Measurements from ENCODE around the gene FAM209B. TPM values are rescaled to one million over a fixed set of nuclear protein-coding genes. Genes with fewer than 3 reads are reported as not detected.
"Not testable (repeated sequence)": the region's sequence is repeated elsewhere in the genome, so short reads cannot be mapped to it uniquely, and the experiment has no call there.

Gene FAM209B
- 0.47 TPM for total RNA-seq
- long read RNA-seq: 0 reads

GRCh38 chr20:56532946-56533345 is at the start of gene FAM209B:
TSS of gene FAM209B (plus strand) at chr20:56533246. CDS start at chr20:56533342, 96 bp downstream.
- H3K4me3 ChIP-seq; H3K4me1 ChIP-seq; intact Hi-C loops (cut with micrococcal nuclease); H3K27me3 ChIP-seq (ENCODE audit: low read depth); DNase-seq; H3K27ac ChIP-seq (replicated peaks); H3K9me3 ChIP-seq (replicated peaks); H3K36me3 ChIP-seq: not testable (repeated sequence)

GRCh38 chr20:56483970-56484369 is 49.1 kb upstream of the FAM209B start:
- no peaks in the 10 kb centered on the region for H3K9me3 ChIP-seq (replicated peaks)
- no peaks in the 10 kb centered on the region for H3K4me1 ChIP-seq
- no peak for DNase-seq
- TF ChIP-seq, protein P1, sequence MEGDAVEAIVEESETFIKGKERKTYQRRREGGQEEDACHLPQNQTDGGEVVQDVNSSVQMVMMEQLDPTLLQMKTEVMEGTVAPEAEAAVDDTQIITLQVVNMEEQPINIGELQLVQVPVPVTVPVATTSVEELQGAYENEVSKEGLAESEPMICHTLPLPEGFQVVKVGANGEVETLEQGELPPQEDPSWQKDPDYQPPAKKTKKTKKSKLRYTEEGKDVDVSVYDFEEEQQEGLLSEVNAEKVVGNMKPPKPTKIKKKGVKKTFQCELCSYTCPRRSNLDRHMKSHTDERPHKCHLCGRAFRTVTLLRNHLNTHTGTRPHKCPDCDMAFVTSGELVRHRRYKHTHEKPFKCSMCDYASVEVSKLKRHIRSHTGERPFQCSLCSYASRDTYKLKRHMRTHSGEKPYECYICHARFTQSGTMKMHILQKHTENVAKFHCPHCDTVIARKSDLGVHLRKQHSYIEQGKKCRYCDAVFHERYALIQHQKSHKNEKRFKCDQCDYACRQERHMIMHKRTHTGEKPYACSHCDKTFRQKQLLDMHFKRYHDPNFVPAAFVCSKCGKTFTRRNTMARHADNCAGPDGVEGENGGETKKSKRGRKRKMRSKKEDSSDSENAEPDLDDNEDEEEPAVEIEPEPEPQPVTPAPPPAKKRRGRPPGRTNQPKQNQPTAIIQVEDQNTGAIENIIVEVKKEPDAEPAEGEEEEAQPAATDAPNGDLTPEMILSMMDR (IDR thresholded peaks at IDR 0.05; ENCODE audit: borderline replicate concordance): no peak
- no peaks in the 10 kb centered on the region for H3K27me3 ChIP-seq (ENCODE audit: low read depth)
- H3K4me3 ChIP-seq: no peak overlapping the region
- no peak overlapping the region for H3K27ac ChIP-seq (replicated peaks)
- H3K36me3 ChIP-seq: peaks cover 89% of the 10 kb centered on the region
- intact Hi-C loops (cut with micrococcal nuclease): no loop called here

GRCh38 chr20:56487216-56487615 is 45.8 kb upstream of the FAM209B start:
- Histone ChIP-seq H3K36me3 (peaks cover 82% of the 10 kb centered on the region), H3K27me3 (ENCODE audit: low read depth) (no peaks in the 10 kb centered on the region), H3K4me3 (no peak overlapping the region), H3K9me3 (replicated peaks) (no peaks in the 10 kb centered on the region), H3K4me1 (no peaks in the 10 kb centered on the region), H3K27ac (replicated peaks) (no peak overlapping the region)
- intact Hi-C loops (cut with micrococcal nuclease): no loop called here
- DNase-seq: no peak
- TF ChIP-seq, protein P1 (IDR thresholded peaks at IDR 0.05; ENCODE audit: borderline replicate concordance): no peak

GRCh38 chr20:56488566-56488965 is 44.5 kb upstream of the FAM209B start:
- H3K36me3 ChIP-seq: peaks cover 82% of the 10 kb centered on the region
- DNase-seq: no peak
- intact Hi-C loops (cut with micrococcal nuclease): no loop called here
- TF ChIP-seq, protein P1 (IDR thresholded peaks at IDR 0.05; ENCODE audit: borderline replicate concordance): no peak
- H3K27me3 ChIP-seq (ENCODE audit: low read depth): no peaks in the 10 kb centered on the region
- no peak overlapping the region for H3K27ac ChIP-seq (replicated peaks)
- H3K4me1 ChIP-seq: no peaks in the 10 kb centered on the region
- H3K4me3 ChIP-seq: no peak overlapping the region
- no peaks in the 10 kb centered on the region for H3K9me3 ChIP-seq (replicated peaks)

- no peak for DNase-seq
- intact Hi-C loops (cut with micrococcal nuclease): no loop called here
- Histone ChIP-seq H3K4me1 (peaks cover 4% of the 10 kb centered on the region), H3K4me3 (no peak overlapping the region), H3K9me3 (replicated peaks) (peaks cover 10% of the 10 kb centered on the region), H3K27ac (replicated peaks) (no peak overlapping the region), H3K27me3 (ENCODE audit: low read depth) (no peaks in the 10 kb centered on the region), H3K36me3 (peaks cover 26% of the 10 kb centered on the region)
- TF ChIP-seq, protein P1 (IDR thresholded peaks at IDR 0.05; ENCODE audit: borderline replicate concordance): no peak
Observed at GRCh38 chr20:56501116-56501515, 31.9 kb upstream of the FAM209B start.

- Histone ChIP-seq H3K27me3 (ENCODE audit: low read depth) (no peaks in the 10 kb centered on the region), H3K4me3 (no peak overlapping the region), H3K9me3 (replicated peaks) (no peaks in the 10 kb centered on the region), H3K36me3 (peaks cover 6% of the 10 kb centered on the region), H3K4me1 (peaks cover 4% of the 10 kb centered on the region), H3K27ac (replicated peaks) (no peak overlapping the region)
- intact Hi-C loops (cut with micrococcal nuclease): no loop called here
- TF ChIP-seq, protein P1 (IDR thresholded peaks at IDR 0.05; ENCODE audit: borderline replicate concordance): no peak
- DNase-seq: no peak
Observed at GRCh38 chr20:56503916-56504315, 29.1 kb upstream of the FAM209B start.
